BJ (cell line): Measurements from ENCODE around the gene KLHDC4. TPM values are rescaled to one million over a fixed set of nuclear protein-coding genes. Genes with fewer than 3 reads are reported as not detected.

Experiments
- CTCF ChIA-PET: fragments of 350-600 bp; formaldehyde crosslinking; extraction: SDS; loops from one replicate; lab custom pipeline; 2021; ENCODE audit warnings: antibody characterized with exemption, inconsistent platforms; lab: Yijun Ruan, JAX
- POLR2A ChIA-PET: fragments of 300-600 bp; sonication (Branson Sonifier 250); formaldehyde crosslinking; extraction: SDS; loops from one replicate; lab custom pipeline; 2021; ENCODE audit warnings: antibody characterized with exemption; lab: Charles Lee
- DNase-seq: peaks from one replicate; pipeline ENCODE4 v3.0.0-alpha.2; 2011; ENCODE audit warnings: low read depth
- H3K27me3 ChIP-seq: 2 replicates; pipeline ENCODE4 v1.6.0; 2011; ENCODE audit warnings: low read length; ENCODE audit not compliant: control insufficient read depth, insufficient read depth
- H3K36me3 ChIP-seq: 2 replicates; pipeline ENCODE4 v1.5.1; 2011; ENCODE audit warnings: low read length; ENCODE audit not compliant: control insufficient read depth, insufficient read depth
- H3K4me3 ChIP-seq: 2 replicates; pipeline ENCODE4 v1.5.1; 2011; ENCODE audit warnings: low read depth, mild to moderate bottlenecking, control low read depth, low read length
- CTCF ChIP-seq: IDR thresholded peaks from 2 replicates; pipeline ENCODE4 v1.5.1; 2011; ENCODE audit warnings: low read depth, mild to moderate bottlenecking, control low read depth, inconsistent platforms, low read length, moderate library complexity; ENCODE audit not compliant: insufficient read depth
- polyA plus RNA-seq: library from polyadenylated mRNA; depleted of rRNA; stranded (reverse); fragments of >200 nt; gene quantifications from 2 replicates; pipeline ENCODE4 v1.2.3, GENCODE V29; 2011

KLHDC4 gene
- polyA plus RNA-seq, 1 experiment: 16.1 TPM

GRCh38 chr16:87725596-87726235 is 40.1 kb downstream of the KLHDC4 start:
- Histone ChIP-seq H3K4me3 (no peak overlapping the region), H3K27me3 (no peaks in the 10 kb centered on the region), H3K36me3 (peaks cover 8% of the 10 kb centered on the region)
- TF ChIP-seq CTCF: no peak
- DNase-seq: peak; percentile 15
- POLR2A ChIA-PET: no interaction called here
- CTCF ChIA-PET: no interaction called here

- CTCF ChIA-PET: interaction anchor here (0.6 to 0.9 kb wide), 3 partner anchors 9 to 54 kb away, joined by 3 read pairs; no protein-coding TSS in a partner anchor
- TF ChIP-seq CTCF: no peak
- POLR2A ChIA-PET: no interaction called here
- Histone ChIP-seq H3K4me3 (no peak overlapping the region), H3K27me3 (no peaks in the 10 kb centered on the region), H3K36me3 (peaks cover 10% of the 10 kb centered on the region)
- no peak for DNase-seq
Observed at GRCh38 chr16:87724490-87725291, 41.1 kb downstream of the KLHDC4 start.

- ChIA-PET CTCF (interaction anchor here (0.7 kb wide), 1 partner anchor 12 kb away, joined by 3 read pairs; no protein-coding TSS in a partner anchor), POLR2A (no interaction called here)
- Histone ChIP-seq H3K27me3 (no peaks in the 10 kb centered on the region), H3K36me3 (peaks cover 8% of the 10 kb centered on the region), H3K4me3 (no peak overlapping the region)
- DNase-seq: no peak
- no peak for TF ChIP-seq CTCF
Observed at GRCh38 chr16:87723226-87723623, 42.6 kb downstream of the KLHDC4 start.

GRCh38 chr16:87722590-87723225 is 43.1 kb downstream of the KLHDC4 start:
- Histone ChIP-seq H3K36me3 (peaks cover 8% of the 10 kb centered on the region), H3K27me3 (no peaks in the 10 kb centered on the region), H3K4me3 (no peak overlapping the region)
- no peak for TF ChIP-seq CTCF
- POLR2A ChIA-PET: no interaction called here
- CTCF ChIA-PET: interaction anchor here (0.7 kb wide), 1 partner anchor 13 kb away, joined by 3 read pairs; no protein-coding TSS in a partner anchor
- no peak for DNase-seq
